ENCODE data around the gene TKT. TPM values are rescaled to one million over a fixed set of nuclear protein-coding genes. Genes with fewer than 3 reads are reported as not detected.

The TKT gene
- total RNA-seq, 1 experiment from 2014 or later, result 446 TPM

- H3K4me3 Mint-ChIP-seq (ENCODE audit: low read depth, unreplicated experiment), result no peak overlapping the region
- TF ChIP-seq, protein P1, sequence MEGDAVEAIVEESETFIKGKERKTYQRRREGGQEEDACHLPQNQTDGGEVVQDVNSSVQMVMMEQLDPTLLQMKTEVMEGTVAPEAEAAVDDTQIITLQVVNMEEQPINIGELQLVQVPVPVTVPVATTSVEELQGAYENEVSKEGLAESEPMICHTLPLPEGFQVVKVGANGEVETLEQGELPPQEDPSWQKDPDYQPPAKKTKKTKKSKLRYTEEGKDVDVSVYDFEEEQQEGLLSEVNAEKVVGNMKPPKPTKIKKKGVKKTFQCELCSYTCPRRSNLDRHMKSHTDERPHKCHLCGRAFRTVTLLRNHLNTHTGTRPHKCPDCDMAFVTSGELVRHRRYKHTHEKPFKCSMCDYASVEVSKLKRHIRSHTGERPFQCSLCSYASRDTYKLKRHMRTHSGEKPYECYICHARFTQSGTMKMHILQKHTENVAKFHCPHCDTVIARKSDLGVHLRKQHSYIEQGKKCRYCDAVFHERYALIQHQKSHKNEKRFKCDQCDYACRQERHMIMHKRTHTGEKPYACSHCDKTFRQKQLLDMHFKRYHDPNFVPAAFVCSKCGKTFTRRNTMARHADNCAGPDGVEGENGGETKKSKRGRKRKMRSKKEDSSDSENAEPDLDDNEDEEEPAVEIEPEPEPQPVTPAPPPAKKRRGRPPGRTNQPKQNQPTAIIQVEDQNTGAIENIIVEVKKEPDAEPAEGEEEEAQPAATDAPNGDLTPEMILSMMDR (IDR thresholded peaks at IDR 0.05; ENCODE audit: unreplicated experiment), result no peak
- BruUV-seq (replicated peaks), result no TSS peak
- no peak for DNase-seq
- no peaks in the 10 kb centered on the region for H3K9me3 Mint-ChIP-seq (ENCODE audit: low read depth, unreplicated experiment)
- H3K36me3 Mint-ChIP-seq (ENCODE audit: insufficient read depth, unreplicated experiment), result peaks cover 15% of the 10 kb centered on the region
- intact Hi-C loops (cut with micrococcal nuclease; ENCODE audit: unreplicated experiment), result no loop called here
- H3K27ac Mint-ChIP-seq (ENCODE audit: unreplicated experiment), result no peak overlapping the region
- CTCF ChIA-PET, result interaction anchor here (1.0 to 2.5 kb wide), 3 partner anchors 34 to 80 kb away, joined by 3 to 16 read pairs (median 3); partner anchors contain the start of gene PRKCD
- peaks cover 7% of the 10 kb centered on the region for H3K4me1 Mint-ChIP-seq (ENCODE audit: low read depth, unreplicated experiment)
- H3K27me3 Mint-ChIP-seq (ENCODE audit: unreplicated experiment), result no peaks in the 10 kb centered on the region
These were observed 61.4 kb downstream of the TKT start for GRCh38 chr3:53194210-53195065.

DNA sequence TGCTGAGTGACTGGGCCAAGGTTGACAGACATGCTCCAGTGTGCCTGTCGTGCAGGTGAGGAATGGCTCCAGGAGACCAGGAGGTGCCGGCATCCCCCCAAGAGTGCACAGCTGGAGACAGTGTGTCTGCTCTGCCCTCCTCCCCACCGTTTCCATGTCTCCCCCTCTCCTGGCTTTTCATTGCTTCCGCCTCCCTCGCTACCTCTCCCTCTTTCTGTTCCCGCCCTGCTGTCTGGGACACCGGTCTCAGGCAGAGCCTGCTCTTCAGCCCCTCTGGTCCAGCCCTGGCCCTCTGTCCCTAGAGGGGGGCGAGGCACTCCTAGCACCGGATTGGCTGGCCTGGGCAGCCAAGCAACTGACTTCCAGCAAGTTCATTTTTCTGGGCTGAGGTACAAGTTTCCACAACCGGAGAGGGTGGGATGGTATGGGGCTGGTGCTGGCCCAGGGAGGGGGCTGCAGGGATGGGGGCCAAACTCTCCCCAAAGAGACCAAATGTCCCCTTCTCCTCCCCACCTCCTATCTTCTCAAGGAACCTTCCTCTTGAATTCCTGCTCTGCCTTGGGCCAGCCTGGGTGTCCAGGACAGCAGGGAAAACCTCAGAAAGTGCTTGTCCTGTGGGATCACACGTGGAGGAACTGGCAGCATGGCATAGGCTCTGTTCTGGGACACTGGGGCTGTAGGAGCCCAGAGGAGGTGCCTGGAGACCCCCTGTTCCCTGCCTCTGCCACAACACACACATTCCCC lies 62.2 kb downstream of the TKT start:
- Mint-ChIP-seq H3K36me3 (ENCODE audit: insufficient read depth, unreplicated experiment) (peaks cover 15% of the 10 kb centered on the region), H3K4me1 (ENCODE audit: low read depth, unreplicated experiment) (peaks cover 7% of the 10 kb centered on the region), H3K4me3 (ENCODE audit: low read depth, unreplicated experiment) (no peak overlapping the region), H3K9me3 (ENCODE audit: low read depth, unreplicated experiment) (no peaks in the 10 kb centered on the region), H3K27ac (ENCODE audit: unreplicated experiment) (no peak overlapping the region), H3K27me3 (ENCODE audit: unreplicated experiment) (no peaks in the 10 kb centered on the region)
- TF ChIP-seq, protein P1 (IDR thresholded peaks at IDR 0.05; ENCODE audit: unreplicated experiment), result no peak
- no TSS peak for BruUV-seq (replicated peaks)
- intact Hi-C loops (cut with micrococcal nuclease; ENCODE audit: unreplicated experiment), result no loop called here
- CTCF ChIA-PET, result interaction anchor here (1.2 kb wide), 1 partner anchor 62 kb away, joined by 3 read pairs; no protein-coding TSS in a partner anchor
- no peak for DNase-seq

DNA sequence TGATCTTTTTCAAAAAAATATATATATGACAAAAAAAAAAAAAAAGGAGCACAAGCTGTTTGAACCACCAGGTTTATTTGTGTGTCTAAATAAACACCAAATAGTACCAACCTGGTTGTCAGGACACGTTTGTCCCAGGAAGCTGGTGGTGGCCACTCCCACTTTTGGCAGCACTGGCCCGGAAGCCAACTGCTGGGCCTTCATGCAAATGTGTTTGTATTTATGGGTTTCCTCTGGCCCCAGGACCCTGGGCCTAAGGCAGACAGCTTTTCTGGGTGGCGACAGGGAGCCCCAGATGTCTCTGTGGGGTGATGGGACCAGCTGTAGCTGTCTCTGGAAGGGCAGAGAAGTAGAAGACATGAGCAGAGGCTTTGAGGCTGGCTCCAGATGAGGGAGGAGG lies 63.2 kb downstream of the TKT start:
- TF ChIP-seq, protein P1 (IDR thresholded peaks at IDR 0.05; ENCODE audit: unreplicated experiment), result no peak
- Mint-ChIP-seq H3K27me3 (ENCODE audit: unreplicated experiment) (no peaks in the 10 kb centered on the region), H3K9me3 (ENCODE audit: low read depth, unreplicated experiment) (no peaks in the 10 kb centered on the region), H3K27ac (ENCODE audit: unreplicated experiment) (no peak overlapping the region), H3K4me3 (ENCODE audit: low read depth, unreplicated experiment) (no peak overlapping the region), H3K36me3 (ENCODE audit: insufficient read depth, unreplicated experiment) (peaks cover 15% of the 10 kb centered on the region), H3K4me1 (ENCODE audit: low read depth, unreplicated experiment) (peaks cover 7% of the 10 kb centered on the region)
- no peak for DNase-seq
- no TSS peak for BruUV-seq (replicated peaks)
- CTCF ChIA-PET, result no interaction called here
- intact Hi-C loops (cut with micrococcal nuclease; ENCODE audit: unreplicated experiment), result no loop called here

DNA sequence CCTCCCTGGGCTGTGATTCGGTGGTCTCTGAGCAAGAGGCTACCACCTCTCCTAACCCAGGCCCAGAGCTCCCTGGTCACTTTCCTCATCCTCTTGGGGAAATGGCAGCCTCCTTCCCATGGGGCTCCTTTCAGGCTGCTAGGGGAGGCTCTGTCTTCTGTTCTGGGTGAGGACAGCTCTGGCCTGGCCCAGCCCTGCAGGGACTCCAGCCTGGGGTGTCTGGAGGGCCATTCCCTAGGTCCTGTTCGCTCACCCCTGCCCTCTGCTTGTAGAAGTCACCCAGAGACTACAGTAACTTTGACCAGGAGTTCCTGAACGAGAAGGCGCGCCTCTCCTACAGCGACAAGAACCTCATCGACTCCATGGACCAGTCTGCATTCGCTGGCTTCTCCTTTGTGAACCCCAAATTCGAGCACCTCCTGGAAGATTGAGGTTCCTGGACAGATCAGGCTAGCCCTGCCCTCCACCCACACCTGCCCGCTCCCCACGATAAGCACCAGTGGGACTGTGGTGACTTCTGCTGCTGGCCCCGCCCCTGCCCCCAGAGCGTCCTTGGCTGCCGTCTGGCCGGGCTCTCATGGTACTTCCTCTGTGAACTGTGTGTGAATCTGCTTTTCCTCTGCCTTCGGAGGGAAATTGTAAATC lies 63.9 kb downstream of the TKT start:
- H3K27ac Mint-ChIP-seq (ENCODE audit: unreplicated experiment), result no peak overlapping the region
- intact Hi-C loops (cut with micrococcal nuclease; ENCODE audit: unreplicated experiment), result no loop called here
- no peak overlapping the region for H3K4me3 Mint-ChIP-seq (ENCODE audit: low read depth, unreplicated experiment)
- TF ChIP-seq, protein P1 (IDR thresholded peaks at IDR 0.05; ENCODE audit: unreplicated experiment), result no peak
- H3K36me3 Mint-ChIP-seq (ENCODE audit: insufficient read depth, unreplicated experiment), result peaks cover 15% of the 10 kb centered on the region
- no peaks in the 10 kb centered on the region for H3K27me3 Mint-ChIP-seq (ENCODE audit: unreplicated experiment)
- no peak for DNase-seq
- peaks cover 7% of the 10 kb centered on the region for H3K4me1 Mint-ChIP-seq (ENCODE audit: low read depth, unreplicated experiment)
- CTCF ChIA-PET, result no interaction called here
- no TSS peak for BruUV-seq (replicated peaks)
- H3K9me3 Mint-ChIP-seq (ENCODE audit: low read depth, unreplicated experiment), result no peaks in the 10 kb centered on the region
